OCI-LY1 (cell line): ENCODE data around the gene THAP4.

Experiments
- CTCF ChIP-seq: fragments of 200-600 bp; sonication (generic), shearing (Covaris generic); IDR thresholded peaks from 2 replicates; pipeline ENCODE4 v1.5.1; 2017; ENCODE audit warnings: mild to moderate bottlenecking, antibody characterized with exemption, low read length, moderate library complexity, mixed read lengths
- EZH2 ChIP-seq: fragments of 200-600 bp; sonication (generic), shearing (Covaris generic); IDR thresholded peaks from 2 replicates; pipeline ENCODE4 v1.8.0; 2017; ENCODE audit warnings: borderline replicate concordance, mixed run types, mild to moderate bottlenecking, antibody characterized with exemption, low read length, moderate library complexity, mixed read lengths

- TF ChIP-seq CTCF = no peak
- no peak for TF ChIP-seq EZH2
Measured at GRCh38 chr2:241571821-241572620, 64.9 kb downstream of the THAP4 start.
